HEK293 (cell line): ENCODE results near the gene DHX57.

Experiments
- CTCF ChIP-seq: fragments of 450-650 bp; formaldehyde crosslinking; IDR thresholded peaks from 2 replicates; pipeline ENCODE4 v1.5.1; 2016; ENCODE audit warnings: missing biosample characterization, missing genetic modification characterization
- HOXA7 ChIP-seq: sonication (generic); formaldehyde crosslinking; IDR thresholded peaks from 2 replicates; pipeline ENCODE4 v1.8.1; 2022; ENCODE audit warnings: missing genetic modification reagents, borderline replicate concordance
- ZBTB11 ChIP-seq: fragments of 450-650 bp; formaldehyde crosslinking; conservative IDR thresholded peaks from 2 replicates; pipeline ENCODE4 v1.5.1; 2016; ENCODE audit warnings: low read depth, missing biosample characterization, missing genetic modification characterization
- ZBTB17 ChIP-seq: fragments of 450-650 bp; formaldehyde crosslinking; IDR thresholded peaks from 2 replicates; pipeline ENCODE4 v1.5.1; 2016; ENCODE audit warnings: missing biosample characterization, missing genetic modification characterization
- ZNF404 ChIP-seq: fragments of 450-650 bp; formaldehyde crosslinking; IDR thresholded peaks from 2 replicates; pipeline ENCODE4 v1.5.1; 2017; ENCODE audit warnings: missing biosample characterization, missing genetic modification characterization
- ZNF416 ChIP-seq: fragments of 450-650 bp; formaldehyde crosslinking; IDR thresholded peaks from 2 replicates; pipeline ENCODE4 v1.5.1; 2016; ENCODE audit warnings: missing biosample characterization, missing genetic modification characterization
- ZNF423 ChIP-seq: fragments of 450-650 bp; formaldehyde crosslinking; IDR thresholded peaks from 2 replicates; pipeline ENCODE4 v1.5.1; 2016; ENCODE audit warnings: missing biosample characterization, missing genetic modification characterization
- ZNF426 ChIP-seq: fragments of 450-650 bp; formaldehyde crosslinking; IDR thresholded peaks from 2 replicates; pipeline ENCODE4 v1.5.1; 2017; ENCODE audit warnings: missing biosample characterization, missing genetic modification characterization, mild to moderate bottlenecking, inconsistent platforms, moderate library complexity
- ZNF571 ChIP-seq: fragments of 450-650 bp; formaldehyde crosslinking; IDR thresholded peaks from 2 replicates; pipeline ENCODE4 v1.5.0; 2017; ENCODE audit warnings: missing biosample characterization, missing genetic modification characterization
- ZNF776 ChIP-seq: fragments of 450-650 bp; formaldehyde crosslinking; IDR thresholded peaks from 2 replicates; pipeline ENCODE4 v1.5.0; 2017; ENCODE audit warnings: missing biosample characterization, missing genetic modification characterization, borderline replicate concordance
- ZNF791 ChIP-seq: fragments of 450-650 bp; formaldehyde crosslinking; IDR thresholded peaks from 2 replicates; pipeline ENCODE4 v1.5.1; 2016; ENCODE audit warnings: missing biosample characterization, missing genetic modification characterization
- TF ChIP-seq, protein P1 (sequence below): fragments of 450-650 bp; formaldehyde crosslinking; IDR thresholded peaks from 2 replicates; pipeline ENCODE4 v1.5.1; 2016; ENCODE audit warnings: missing biosample characterization, missing genetic modification characterization

- TF ChIP-seq ZNF791 (tag by site-specific recombination) (no peak), ZNF571 (tag by site-specific recombination) (no peak), ZNF423 (tag by site-specific recombination) (no peak), CTCF (tag by site-specific recombination) (no peak), ZNF416 (tag by site-specific recombination) (no peak), ZNF776 (tag by site-specific recombination) (no peak), HOXA7 (CRISPR knock-in tag) (no peak), ZNF426 (tag by site-specific recombination) (no peak), ZBTB11 (tag by site-specific recombination) (no peak), ZNF404 (tag by site-specific recombination) (no peak), ZBTB17 (tag by site-specific recombination) (no peak)
- TF ChIP-seq, protein P1, sequence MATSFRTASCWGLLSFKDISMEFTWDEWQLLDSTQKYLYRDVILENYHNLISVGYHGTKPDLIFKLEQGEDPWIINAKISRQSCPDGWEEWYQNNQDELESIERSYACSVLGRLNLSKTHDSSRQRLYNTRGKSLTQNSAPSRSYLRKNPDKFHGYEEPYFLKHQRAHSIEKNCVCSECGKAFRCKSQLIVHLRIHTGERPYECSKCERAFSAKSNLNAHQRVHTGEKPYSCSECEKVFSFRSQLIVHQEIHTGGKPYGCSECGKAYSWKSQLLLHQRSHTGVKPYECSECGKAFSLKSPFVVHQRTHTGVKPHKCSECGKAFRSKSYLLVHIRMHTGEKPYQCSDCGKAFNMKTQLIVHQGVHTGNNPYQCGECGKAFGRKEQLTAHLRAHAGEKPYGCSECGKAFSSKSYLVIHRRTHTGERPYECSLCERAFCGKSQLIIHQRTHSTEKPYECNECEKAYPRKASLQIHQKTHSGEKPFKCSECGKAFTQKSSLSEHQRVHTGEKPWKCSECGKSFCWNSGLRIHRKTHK (tag by site-specific recombination): no peak
Observed at GRCh38 chr2:38905251-38905650, 29.5 kb upstream of the DHX57 start.
